Loucy (cell line): ENCODE measurements around the gene SCFD2.

Experiments
- EZH2phosphoT487 ChIP-seq: fragments of 200-600 bp; IDR thresholded peaks from 2 replicates; pipeline ENCODE4 v1.6.1; 2018; ENCODE audit warnings: antibody characterized with exemption, mild to moderate bottlenecking, moderate library complexity, borderline replicate concordance
- TF ChIP-seq, protein P1 (sequence below): fragments of 200-600 bp; sonication (generic); conservative IDR thresholded peaks from 2 replicates; pipeline ENCODE4 v1.5.1; 2014; ENCODE audit warnings: mild to moderate bottlenecking, antibody characterized with exemption, low read length

DNA sequence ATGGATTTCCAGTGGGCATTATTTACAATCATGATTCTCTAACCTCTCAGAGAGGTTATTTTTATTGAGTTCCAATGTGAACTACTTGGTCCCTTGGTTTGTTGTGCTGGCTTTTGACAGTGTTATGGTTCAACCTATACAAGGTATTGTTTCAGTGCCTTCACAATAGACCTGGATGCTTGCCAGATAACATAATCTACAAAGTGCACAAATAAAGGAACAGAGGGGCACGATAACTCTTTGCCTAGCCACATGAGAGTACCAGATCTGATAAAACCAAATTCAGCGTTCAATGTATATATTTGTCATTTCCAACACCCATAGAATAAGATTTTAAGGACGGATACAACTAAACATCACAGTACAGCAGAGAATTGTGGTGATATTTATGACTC is 382.9 kb downstream of the SCFD2 start:
- TF ChIP-seq, protein P1, sequence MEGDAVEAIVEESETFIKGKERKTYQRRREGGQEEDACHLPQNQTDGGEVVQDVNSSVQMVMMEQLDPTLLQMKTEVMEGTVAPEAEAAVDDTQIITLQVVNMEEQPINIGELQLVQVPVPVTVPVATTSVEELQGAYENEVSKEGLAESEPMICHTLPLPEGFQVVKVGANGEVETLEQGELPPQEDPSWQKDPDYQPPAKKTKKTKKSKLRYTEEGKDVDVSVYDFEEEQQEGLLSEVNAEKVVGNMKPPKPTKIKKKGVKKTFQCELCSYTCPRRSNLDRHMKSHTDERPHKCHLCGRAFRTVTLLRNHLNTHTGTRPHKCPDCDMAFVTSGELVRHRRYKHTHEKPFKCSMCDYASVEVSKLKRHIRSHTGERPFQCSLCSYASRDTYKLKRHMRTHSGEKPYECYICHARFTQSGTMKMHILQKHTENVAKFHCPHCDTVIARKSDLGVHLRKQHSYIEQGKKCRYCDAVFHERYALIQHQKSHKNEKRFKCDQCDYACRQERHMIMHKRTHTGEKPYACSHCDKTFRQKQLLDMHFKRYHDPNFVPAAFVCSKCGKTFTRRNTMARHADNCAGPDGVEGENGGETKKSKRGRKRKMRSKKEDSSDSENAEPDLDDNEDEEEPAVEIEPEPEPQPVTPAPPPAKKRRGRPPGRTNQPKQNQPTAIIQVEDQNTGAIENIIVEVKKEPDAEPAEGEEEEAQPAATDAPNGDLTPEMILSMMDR = peak; percentile 33; the same call in 1 of the 2 replicates
- TF ChIP-seq EZH2phosphoT487 = no peak
